Naive thymus-derived CD4-positive, alpha-beta T cell (primary cell): ENCODE measurements around the gene MAP2K7. TPM values are rescaled to one million over a fixed set of nuclear protein-coding genes. Genes with fewer than 3 reads are reported as not detected.
"Not testable (repeated sequence)": the region's sequence is repeated elsewhere in the genome, so short reads cannot be mapped to it uniquely, and the experiment has no call there.

Experiments used
- ATAC-seq: fragments of 150-1000 bp; cut with Tn5 transposase; 2 replicates; pipeline ENCODE4 v1.10.0; 2021; ENCODE audit warnings: mild to moderate bottlenecking, moderate library complexity
- CTCF ChIA-PET: fragments of 350-600 bp; sonication (Branson Sonifier 250); formaldehyde crosslinking; loops from one replicate; lab custom pipeline; 2021; ENCODE audit warnings: antibody characterized with exemption; lab: Charles Lee
- POLR2A ChIA-PET: fragments of 350-600 bp; sonication (Branson Sonifier 250); formaldehyde crosslinking; loops from one replicate; lab custom pipeline; 2021; ENCODE audit warnings: antibody characterized with exemption, inconsistent platforms; lab: Charles Lee
- DNase-seq, 9 donors: peaks; one replicate each; pipeline versions ENCODE4 v3.0.0 to v3.0.0-alpha.2; 2020 to 2022; ENCODE audit warnings: mixed read lengths in 1 of 9
- H3K27ac ChIP-seq: one replicate; pipeline ENCODE4 v1.7.0; 2013; ENCODE audit warnings: mild to moderate bottlenecking, low read depth, low read length, moderate library complexity
- H3K27me3 ChIP-seq, 2 donors: one replicate each; pipeline ENCODE4 v1.7.0; 2013; ENCODE audit warnings: low read length in 2 of 2, mild to moderate bottlenecking in 2 of 2, moderate library complexity in 2 of 2; ENCODE audit not compliant: control insufficient read depth in 2 of 2, insufficient read depth in 2 of 2
- H3K36me3 ChIP-seq, 3 experiments: 1 replicate in 2 of 3; 2 replicates in 1 of 3; pipeline ENCODE4 v1.7.0; 2013; ENCODE audit warnings: low read length in 3 of 3, mild to moderate bottlenecking in 3 of 3, moderate library complexity in 1 of 3; ENCODE audit not compliant: insufficient read depth in 3 of 3, control insufficient read depth in 2 of 3
- H3K4me1 ChIP-seq, 2 donors: one replicate each; pipeline ENCODE4 v1.7.0; 2013; ENCODE audit warnings: low read length in 2 of 2, mild to moderate bottlenecking in 2 of 2, moderate library complexity in 1 of 2; ENCODE audit not compliant: control insufficient read depth in 2 of 2, insufficient read depth in 2 of 2
- H3K4me3 ChIP-seq: 2 replicates; pipeline ENCODE4 v1.7.0; 2013; ENCODE audit warnings: mild to moderate bottlenecking, low read length
- H3K9me3 ChIP-seq, 3 experiments: 1 replicate in 2 of 3; 2 replicates in 1 of 3; pipeline ENCODE4 v1.7.0; 2013; ENCODE audit warnings: low read length in 3 of 3; ENCODE audit not compliant: control insufficient read depth in 2 of 3
- H3K27ac Mint-ChIP-seq, 9 donors: one replicate each; pipeline ENCODE4 v1.8.0; 2020 to 2022; ENCODE audit warnings: mixed read lengths in 9 of 9, mild to moderate bottlenecking in 8 of 9, moderate library complexity in 5 of 9, inconsistent platforms in 2 of 9
- H3K27me3 Mint-ChIP-seq, 5 donors: one replicate each; pipeline ENCODE4 v1.8.0; 2021 to 2022; ENCODE audit warnings: mixed read lengths in 5 of 5, mild to moderate bottlenecking in 1 of 5
- H3K36me3 Mint-ChIP-seq, 5 donors: one replicate each; pipeline ENCODE4 v1.8.0; 2020 to 2022; ENCODE audit warnings: mixed read lengths in 5 of 5, mild to moderate bottlenecking in 3 of 5, inconsistent platforms in 1 of 5
- H3K4me1 Mint-ChIP-seq, 7 donors: one replicate each; pipeline ENCODE4 v1.8.0; 2020 to 2022; ENCODE audit warnings: mixed read lengths in 7 of 7, mild to moderate bottlenecking in 3 of 7, inconsistent platforms in 1 of 7
- H3K4me3 Mint-ChIP-seq, 10 donors: one replicate each; pipeline ENCODE4 v1.8.0; 2020 to 2022; ENCODE audit warnings: mild to moderate bottlenecking in 10 of 10, mixed read lengths in 10 of 10, moderate library complexity in 6 of 10, inconsistent platforms in 2 of 10
- H3K9me3 Mint-ChIP-seq, 11 donors: one replicate each; pipeline ENCODE4 v1.8.0; 2020 to 2022; ENCODE audit warnings: mixed read lengths in 11 of 11, mild to moderate bottlenecking in 4 of 11, inconsistent platforms in 1 of 11, moderate library complexity in 1 of 11
- intact Hi-C, 2 donors: fragments of 100-400 bp; cut with micrococcal nuclease; formaldehyde crosslinking; loops; one replicate each; pipeline ENCODE4 v1.15.1; 2023
- polyA plus RNA-seq, 2 donors: library from polyadenylated mRNA; unstranded; fragments of 300-500 nt; fragmentation: Illumina TruSeq; gene quantifications; one replicate each; pipeline ENCODE4 v1.2.3, GENCODE V29; 2021
- total RNA-seq, 6 experiments: library from RNA in 5 of 6; stranded (reverse) in 5 of 6; gene quantifications; 1 replicate in 5 of 6; 2 replicates in 1 of 6; pipeline ENCODE4 v1.2.3 and lab custom pipeline; 2021 to 2026

The MAP2K7 gene
- total and polyA plus RNA-seq, 7 experiments from 2014 or later, result 1.8 to 109 (median 64.4) TPM

GRCh38 chr19:7858109-7858770 is 45.4 kb upstream of the MAP2K7 start:
- Histone ChIP-seq H3K4me3 (no peak overlapping the region), H3K36me3 (no peaks in the 10 kb centered on the region), H3K27me3 (no peaks in the 10 kb centered on the region), H3K4me1 (peaks cover 3 to 18% of the 10 kb centered on the region in 2 donors), H3K9me3 (no peaks in the 10 kb centered on the region), H3K27ac (no peak overlapping the region)
- no peaks in the 10 kb centered on the region for H3K36me3 Mint-ChIP-seq
- peaks cover 0 to 12% (median 3%) of the 10 kb centered on the region in 7 donors for H3K4me1 Mint-ChIP-seq
- H3K27ac Mint-ChIP-seq, result no peak overlapping the region
- H3K4me3 Mint-ChIP-seq, result peak overlapping the region in 1 of 10 donors; percentile 16
- POLR2A ChIA-PET, result interaction anchor here (2.5 kb wide), 1 partner anchor 11 kb away, joined by 7 read pairs; no protein-coding TSS in a partner anchor
- H3K9me3 Mint-ChIP-seq, result peaks cover 0 to 1% (median 0%) of the 10 kb centered on the region in 11 donors
- ATAC-seq, result no peak
- DNase-seq, result no peak
- intact Hi-C loops, result no loop called here
- CTCF ChIA-PET, result interaction anchor here (0.7 kb wide), 1 partner anchor 45 kb away, joined by 3 read pairs; the partner anchor contains the start of gene MAP2K7
- peaks cover 0 to 15% (median 0%) of the 10 kb centered on the region in 5 donors for H3K27me3 Mint-ChIP-seq

- peaks cover 0 to 16% of the 10 kb centered on the region in 2 donors for H3K4me1 ChIP-seq
- CTCF ChIA-PET, result interaction anchor here (0.5 kb wide), 1 partner anchor 165 kb away, joined by 3 read pairs; no protein-coding TSS in a partner anchor
- H3K27ac Mint-ChIP-seq, H3K9me3 ChIP-seq, H3K36me3 ChIP-seq, DNase-seq, H3K4me3 Mint-ChIP-seq, intact Hi-C loops, H3K9me3 Mint-ChIP-seq, H3K27ac ChIP-seq, H3K36me3 Mint-ChIP-seq, H3K27me3 ChIP-seq, ATAC-seq, H3K4me3 ChIP-seq: not testable (repeated sequence)
- Mint-ChIP-seq H3K4me1 (peaks cover 0 to 11% (median 0%) of the 10 kb centered on the region in 7 donors), H3K27me3 (peaks cover 0 to 22% (median 0%) of the 10 kb centered on the region in 5 donors)
- POLR2A ChIA-PET, result interaction anchor here (0.6 to 2.5 kb wide), 2 partner anchors 10 to 218 kb away, joined by 3 to 7 read pairs; no protein-coding TSS in a partner anchor
Measured at GRCh38 chr19:7859087-7859486, 44.6 kb upstream of the MAP2K7 start.

GRCh38 chr19:7859831-7860713 is 43.6 kb upstream of the MAP2K7 start:
- Mint-ChIP-seq H3K9me3 (peaks cover 0 to 1% (median 0%) of the 10 kb centered on the region in 11 donors), H3K27me3 (peaks cover 0 to 29% (median 0%) of the 10 kb centered on the region in 5 donors), H3K36me3 (no peaks in the 10 kb centered on the region), H3K4me1 (peaks cover 2 to 16% (median 4%) of the 10 kb centered on the region in 7 donors), H3K4me3 (no peak overlapping the region), H3K27ac (no peak overlapping the region)
- Histone ChIP-seq H3K36me3 (no peaks in the 10 kb centered on the region), H3K4me3 (no peak overlapping the region), H3K4me1 (peaks cover 0 to 16% of the 10 kb centered on the region in 2 donors), H3K27me3 (no peaks in the 10 kb centered on the region), H3K9me3 (no peaks in the 10 kb centered on the region), H3K27ac (no peak overlapping the region)
- DNase-seq (no peak), ATAC-seq (no peak)
- intact Hi-C loops, result no loop called here
- ChIA-PET CTCF (interaction anchor here (0.6 to 1.7 kb wide), 2 partner anchors 9 to 37 kb away, joined by 3 to 5 read pairs; no protein-coding TSS in a partner anchor), POLR2A (interaction anchor here (0.6 to 1.1 kb wide), 3 partner anchors 43 to 219 kb away, joined by 3 read pairs; partner anchors contain the start of gene MAP2K7)

DNA sequence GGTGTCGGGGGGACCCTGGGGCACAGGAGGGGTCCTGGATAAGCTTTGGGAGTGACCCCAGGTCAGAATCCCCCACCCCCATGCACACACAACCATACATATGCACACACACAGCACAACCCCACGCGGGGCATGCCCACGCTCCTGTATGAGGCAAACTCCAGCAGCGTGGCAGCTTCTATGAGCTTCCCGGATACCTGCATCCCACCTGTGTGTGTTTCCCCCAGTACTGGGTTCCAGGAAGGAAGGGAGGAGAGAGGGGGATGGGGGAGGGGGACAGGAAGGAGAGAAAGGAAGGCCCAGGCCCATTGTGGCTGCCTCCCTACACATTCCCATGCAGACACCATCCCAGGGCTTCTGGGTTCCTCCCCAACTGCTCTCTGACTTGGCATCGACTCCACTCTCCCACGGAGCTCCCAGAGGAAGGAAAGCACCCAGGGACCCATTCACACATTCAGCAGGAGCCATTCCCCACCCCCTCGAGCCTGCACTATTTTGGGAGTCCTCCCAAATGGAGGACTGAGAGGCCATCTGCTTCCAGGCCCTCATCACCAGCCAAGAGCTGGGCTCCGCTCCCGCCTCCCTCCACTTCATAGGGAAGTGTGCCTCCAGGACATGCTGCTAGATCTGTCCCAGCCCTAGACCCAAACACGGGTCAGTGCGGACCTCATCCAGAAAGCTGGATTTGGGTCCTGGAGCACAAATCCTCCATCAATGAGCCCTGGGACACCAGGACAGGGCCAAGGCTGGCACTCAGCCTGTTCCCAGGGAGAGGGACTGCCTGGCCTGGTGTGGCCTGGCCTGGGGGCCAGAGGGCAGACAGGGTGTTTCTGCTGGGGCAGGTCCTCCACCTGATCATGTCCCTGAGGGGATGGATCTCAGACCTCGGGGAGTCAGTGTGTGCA is 42.7 kb upstream of the MAP2K7 start:
- Histone ChIP-seq H3K36me3 (no peaks in the 10 kb centered on the region), H3K4me1 (peaks cover 0 to 16% of the 10 kb centered on the region in 2 donors), H3K27me3 (no peaks in the 10 kb centered on the region), H3K4me3 (no peak overlapping the region), H3K9me3 (no peaks in the 10 kb centered on the region), H3K27ac (no peak overlapping the region)
- Mint-ChIP-seq H3K9me3 (peaks cover 0 to 3% (median 0%) of the 10 kb centered on the region in 11 donors), H3K4me1 (peaks cover 7 to 23% (median 10%) of the 10 kb centered on the region in 7 donors), H3K27me3 (peaks cover 0 to 36% (median 0%) of the 10 kb centered on the region in 5 donors), H3K36me3 (no peaks in the 10 kb centered on the region), H3K27ac (no peak overlapping the region), H3K4me3 (peak overlapping the region in 7 of 10 donors; percentile 23 to 74 (median 51))
- CTCF ChIA-PET, result interaction anchor here (0.6 to 1.7 kb wide), 4 partner anchors 8 to 39 kb away, joined by 3 to 5 read pairs (median 3); no protein-coding TSS in a partner anchor
- intact Hi-C loops, result no loop called here
- POLR2A ChIA-PET, result interaction anchor here (0.6 to 2.1 kb wide), 5 partner anchors 42 to 792 kb away, joined by 3 to 10 read pairs (median 3); partner anchors contain the start of genes MAP2K7, SNAPC2 and ZNF557
- ATAC-seq (no peak), DNase-seq (no peak)

DNA sequence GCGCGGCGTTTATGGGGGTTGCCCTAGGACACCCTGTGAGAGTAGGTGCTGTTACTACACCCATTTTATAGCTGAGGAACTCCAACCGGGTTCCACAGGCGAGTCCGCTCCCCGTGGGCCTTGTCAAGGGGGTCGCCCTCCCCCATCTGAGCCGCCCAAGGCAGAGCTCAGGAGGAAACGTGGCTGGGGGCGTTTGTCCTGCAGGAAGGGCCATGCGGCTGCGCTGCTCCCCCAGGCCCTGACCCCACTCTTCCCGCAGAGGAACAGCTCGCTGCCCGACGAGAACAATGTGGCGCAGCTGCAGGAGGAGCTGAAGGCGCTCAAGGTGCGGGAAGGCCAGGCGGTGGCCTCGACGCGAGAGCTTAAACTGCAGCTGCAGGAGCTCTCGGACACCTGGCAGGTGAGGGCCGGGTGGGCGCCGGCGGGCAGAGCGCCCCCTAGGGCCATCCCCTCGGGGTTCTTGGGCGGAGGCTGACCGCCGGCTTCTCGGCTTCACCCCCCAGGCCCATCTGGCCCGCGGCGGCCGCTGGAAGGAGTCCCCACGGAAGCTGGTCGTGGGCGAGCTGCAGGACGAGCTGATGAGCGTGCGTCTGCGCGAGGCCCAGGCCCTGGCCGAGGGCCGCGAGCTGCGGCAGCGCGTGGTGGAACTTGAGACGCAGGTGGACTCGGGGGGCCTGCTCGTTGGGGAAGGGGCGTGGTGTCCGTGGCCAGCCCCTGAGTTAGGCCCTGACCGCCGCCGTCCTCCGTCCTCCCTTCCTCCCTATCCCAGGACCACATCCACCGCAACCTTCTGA is 41.9 kb upstream of the MAP2K7 start:
- no peaks in the 10 kb centered on the region for H3K36me3 Mint-ChIP-seq
- peaks cover 7 to 23% (median 10%) of the 10 kb centered on the region in 7 donors for H3K4me1 Mint-ChIP-seq
- CTCF ChIA-PET, result interaction anchor here (0.7 to 1.7 kb wide), 3 partner anchors 7 to 38 kb away, joined by 3 to 5 read pairs (median 3); no protein-coding TSS in a partner anchor
- POLR2A ChIA-PET, result interaction anchor here (0.6 to 2.1 kb wide), 6 partner anchors 11 to 793 kb away, joined by 3 to 10 read pairs (median 3); partner anchors contain the start of genes MAP2K7, SNAPC2 and ZNF557
- DNase-seq, result no peak
- ATAC-seq, result no peak
- H3K27ac Mint-ChIP-seq, result no peak overlapping the region
- peak overlapping the region; percentile 23 to 83 (median 64) for H3K4me3 Mint-ChIP-seq
- Histone ChIP-seq H3K4me3 (peak overlapping the region; percentile 50), H3K27ac (no peak overlapping the region), H3K36me3 (no peaks in the 10 kb centered on the region), H3K27me3 (no peaks in the 10 kb centered on the region), H3K4me1 (peaks cover 0 to 16% of the 10 kb centered on the region in 2 donors), H3K9me3 (no peaks in the 10 kb centered on the region)
- H3K27me3 Mint-ChIP-seq, result peaks cover 0 to 42% (median 0%) of the 10 kb centered on the region in 5 donors
- intact Hi-C loops, result loop anchor here in 1 of 2 donors (1.0 kb wide), 3 partner anchors 8 to 58 kb away; partner anchors contain the start of gene SNAPC2
- H3K9me3 Mint-ChIP-seq, result peaks cover 0 to 3% (median 0%) of the 10 kb centered on the region in 11 donors
